Stimulated activated CD4-positive, alpha-beta T cell treated with anti-CD3 and anti-CD28 coated beads, Interleukin-15, amount 100 ng/mL, for 48 hours (primary cell): Measurements from ENCODE around the gene MYO5A.
A peak's percentile ranks its signal among the peaks of the same experiment; 100 is the strongest.

ENCODE experiments used
- DNase-seq, 2 donors: peaks; one replicate each; pipeline ENCODE4 v3.0.0-alpha.2; 2020; ENCODE audit warnings: low read depth in 2 of 2

The MYO5A gene

DNA sequence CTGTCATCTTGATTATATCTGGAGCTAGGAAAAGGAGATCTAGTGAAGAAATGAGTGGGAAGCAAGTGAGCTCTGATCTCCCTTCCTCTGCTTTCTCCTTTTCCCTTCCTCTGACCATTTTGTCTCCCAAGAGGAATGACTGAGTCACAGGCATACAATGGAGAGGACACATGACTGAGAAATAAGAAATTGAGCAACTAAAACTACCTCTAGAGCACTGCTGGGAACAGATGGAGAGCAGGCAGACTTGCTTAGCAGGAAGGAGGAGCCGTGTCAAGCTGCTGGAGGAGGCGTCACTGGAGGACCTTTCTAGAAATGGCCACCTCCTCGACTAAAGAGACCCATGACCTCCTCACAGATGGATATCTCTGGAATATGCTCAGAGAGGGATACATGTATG lies 166.2 kb downstream of the MYO5A start:
- no peak for DNase-seq

DNA sequence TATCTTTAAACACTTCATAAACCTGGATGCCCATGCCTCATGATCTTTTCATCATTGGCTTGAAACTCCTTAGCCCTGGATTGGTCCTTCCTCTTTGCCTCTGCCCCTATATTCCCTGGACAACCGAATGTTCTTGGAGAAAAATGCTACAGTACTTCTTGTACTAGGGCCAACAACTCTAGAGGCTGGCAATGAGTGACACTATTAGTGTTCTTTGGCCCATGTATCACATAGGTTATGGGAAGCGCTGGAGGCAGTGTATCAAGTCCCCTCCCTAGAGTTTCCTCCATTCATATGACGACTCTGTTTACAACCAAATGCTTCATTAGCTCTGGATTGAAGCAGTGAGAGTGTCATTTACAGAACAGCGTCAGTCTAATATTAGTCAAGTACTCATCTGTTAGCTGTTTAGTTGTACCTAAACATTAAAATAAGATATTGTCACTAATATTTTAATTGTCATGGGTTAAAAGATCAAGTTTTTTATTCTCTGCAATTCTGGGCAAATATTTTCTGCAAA lies 166.6 kb downstream of the MYO5A start:
- DNase-seq = no peak

DNA sequence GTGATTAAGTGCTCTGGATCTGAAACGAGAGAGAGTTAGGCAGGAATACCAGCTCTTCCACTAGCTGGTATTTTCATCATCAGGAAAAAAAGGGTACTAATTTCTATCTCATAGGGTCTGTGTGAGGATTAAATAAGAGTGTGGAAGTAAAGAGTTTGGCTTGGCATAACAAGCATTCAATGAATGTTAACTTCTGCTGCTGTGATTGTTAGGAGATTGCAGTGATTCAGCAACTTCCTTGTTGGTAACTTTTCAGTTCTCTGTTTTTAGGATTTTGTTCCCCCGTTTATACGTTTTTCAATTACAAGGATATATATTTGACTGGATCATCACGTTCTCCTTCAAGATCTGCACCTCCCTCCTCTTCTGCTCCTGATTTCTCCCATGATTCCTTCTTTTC lies 167.2 kb downstream of the MYO5A start:
- no peak for DNase-seq

DNA sequence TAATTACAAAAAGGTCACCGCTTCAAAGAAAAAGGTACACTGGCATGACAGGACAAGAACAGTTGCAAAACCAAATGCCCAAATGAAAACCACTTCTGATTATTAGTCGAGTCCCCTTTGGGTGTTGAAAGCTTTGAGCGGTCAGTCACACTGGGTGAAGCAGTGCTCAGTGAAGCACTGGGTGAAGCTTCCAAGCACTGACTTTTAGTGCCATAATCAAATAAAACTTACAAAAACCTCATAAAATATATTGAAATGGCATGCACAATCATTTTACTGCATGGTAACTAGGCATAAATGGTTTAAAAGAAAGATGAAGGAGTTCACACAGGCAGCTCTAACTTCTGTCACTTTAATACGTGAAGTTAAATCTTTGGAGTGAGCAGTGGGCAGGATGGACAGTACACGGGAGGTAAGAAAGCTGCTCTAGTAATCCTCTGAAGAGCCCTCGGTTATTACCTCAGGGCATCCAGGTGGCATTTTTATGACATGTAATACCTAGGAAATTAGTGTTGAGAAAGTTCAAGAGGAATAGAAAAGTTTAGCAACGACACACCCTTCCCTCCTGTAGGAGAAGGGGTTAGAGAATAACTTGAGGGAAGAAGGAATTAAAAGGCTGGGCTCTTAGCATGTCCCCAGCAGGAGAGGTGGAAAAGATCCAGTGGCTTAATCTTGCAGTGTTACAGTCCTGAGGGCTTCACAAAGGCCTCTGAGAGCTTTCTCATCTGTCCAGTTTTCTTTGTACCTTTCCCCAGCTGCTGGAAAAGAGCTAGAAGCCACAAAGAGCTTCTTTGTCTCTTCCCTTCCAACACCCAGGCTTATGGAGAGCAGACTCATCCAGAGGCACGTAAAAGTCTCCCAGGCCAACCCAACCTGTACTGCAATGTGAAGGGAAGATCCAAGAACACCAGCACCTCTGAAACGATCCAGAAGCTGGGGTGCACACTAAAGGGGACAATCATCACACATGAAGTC lies 168.2 kb downstream of the MYO5A start:
- no peak for DNase-seq

GRCh38 chr15:52359722-52360121 lies 169.0 kb downstream of the MYO5A start:
- no peak for DNase-seq

- no peak for DNase-seq
These were observed 170.7 kb downstream of the MYO5A start for GRCh38 chr15:52357949-52358348.

- DNase-seq = no peak
These were observed 176.6 kb downstream of the MYO5A start for GRCh38 chr15:52352086-52352485.

DNA sequence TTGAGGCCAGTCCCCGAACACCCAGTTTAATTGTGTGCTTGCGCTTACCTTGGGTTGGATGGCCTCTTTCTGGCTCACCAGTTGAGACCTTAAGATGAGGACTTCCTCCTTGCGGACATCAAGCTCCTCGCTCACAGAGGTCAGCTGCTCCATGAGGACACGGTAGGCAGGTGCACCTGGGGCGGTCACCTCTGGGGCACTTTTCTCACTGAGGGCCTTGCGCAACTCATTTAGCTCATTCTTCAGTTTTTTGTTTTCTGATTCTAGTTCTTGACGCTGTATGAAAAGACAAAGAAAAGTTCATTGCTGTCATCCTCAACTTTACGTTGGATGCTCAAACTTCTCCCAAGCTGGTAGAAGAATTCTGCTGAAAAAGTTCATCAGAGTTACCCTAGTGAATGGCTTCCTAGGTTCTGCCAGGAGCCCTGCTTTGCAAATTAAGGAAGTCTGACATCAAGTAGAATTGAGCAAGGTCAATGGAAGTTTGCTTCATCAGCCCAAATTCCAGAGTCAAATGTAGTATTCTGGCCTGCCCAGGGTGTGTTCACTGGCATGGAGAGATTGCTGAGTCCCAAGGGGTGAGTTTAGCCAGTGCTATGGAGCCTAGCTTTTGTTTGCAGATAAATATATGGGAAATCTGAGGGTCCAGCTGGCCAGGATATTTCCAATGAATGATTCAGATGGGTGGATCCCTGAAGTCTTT lies 177.3 kb downstream of the MYO5A start:
- no peak for DNase-seq

- DNase-seq = no peak
These were observed 178.3 kb downstream of the MYO5A start for GRCh38 chr15:52350423-52350822.

- DNase-seq = no peak
These were observed 179.5 kb downstream of the MYO5A start for GRCh38 chr15:52349052-52349700.

DNA sequence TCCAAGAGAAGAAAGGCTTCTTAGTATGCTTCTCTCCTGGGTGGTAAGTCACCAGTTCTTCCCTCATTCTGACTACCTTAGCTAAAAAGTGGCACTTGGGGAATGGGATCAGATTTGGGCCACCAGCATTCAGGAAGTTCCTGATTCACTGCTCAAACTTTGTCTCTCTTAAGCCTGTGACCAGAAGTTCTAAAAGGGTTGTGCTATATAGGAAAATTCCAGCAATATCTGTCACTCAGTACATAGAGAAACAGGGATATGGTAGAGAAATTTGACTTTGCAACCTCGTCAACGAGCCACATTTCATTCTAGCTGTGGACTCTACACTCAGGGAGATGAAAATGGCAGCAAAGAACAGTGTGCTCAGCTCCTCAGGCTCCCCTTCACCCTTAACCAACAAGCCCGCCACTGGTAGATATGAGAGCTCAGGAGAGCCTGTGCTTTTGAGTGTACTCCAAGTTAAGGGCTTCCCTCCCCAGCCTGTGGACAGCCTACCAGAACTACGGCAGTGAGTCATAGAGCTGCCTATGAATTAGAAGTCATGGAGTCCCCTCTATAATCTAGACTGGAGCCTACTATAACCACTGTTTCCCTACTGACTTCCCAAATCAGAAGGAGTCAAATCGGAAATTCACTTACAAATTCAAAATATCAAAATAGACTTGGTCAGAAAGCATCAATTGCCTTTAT lies 180.5 kb downstream of the MYO5A start:
- DNase-seq = no peak

DNA sequence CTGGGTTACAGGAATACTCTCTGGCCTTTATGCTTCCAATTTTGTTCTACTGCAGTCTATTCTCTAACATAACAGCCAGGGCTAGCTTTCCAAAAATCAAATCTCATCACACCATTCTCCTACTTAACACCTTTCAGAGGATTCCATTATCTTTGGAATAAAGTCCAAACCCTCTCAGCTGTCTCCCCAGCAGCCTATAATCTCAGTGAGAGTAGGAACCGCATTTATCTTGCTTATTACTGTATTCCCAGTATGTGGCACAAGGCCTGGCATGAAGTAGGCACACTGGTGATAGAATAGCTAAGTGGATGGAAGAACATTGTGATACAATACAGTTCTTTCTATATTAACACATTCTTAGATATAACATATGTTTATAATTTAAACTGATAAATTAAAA lies 184.1 kb downstream of the MYO5A start:
- DNase-seq = no peak

GRCh38 chr15:52343831-52344230 lies 184.8 kb downstream of the MYO5A start:
- no peak for DNase-seq

GRCh38 chr15:52340093-52340492 lies 188.6 kb downstream of the MYO5A start:
- no peak for DNase-seq

GRCh38 chr15:52338891-52339290 lies 189.8 kb downstream of the MYO5A start:
- no peak for DNase-seq

DNA sequence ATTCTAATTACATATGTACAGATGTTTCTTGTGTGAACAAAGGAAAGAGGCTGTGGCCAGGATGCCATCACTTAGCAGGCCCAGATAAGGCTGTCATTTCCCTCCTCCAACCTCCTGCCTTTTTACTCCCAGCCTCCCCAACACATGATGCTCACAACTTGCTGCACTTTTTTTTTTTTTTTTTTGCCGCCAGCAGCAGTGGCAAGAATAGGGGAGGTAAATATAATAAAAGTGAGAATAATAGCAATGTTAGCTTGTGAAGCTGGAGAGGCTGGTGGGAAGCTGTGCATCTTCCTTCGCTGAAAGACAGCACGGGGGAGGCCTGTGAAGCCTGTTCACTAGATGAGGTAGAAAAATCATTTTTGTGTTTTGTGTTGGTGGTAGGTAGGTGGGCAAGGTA lies 190.6 kb downstream of the MYO5A start:
- no peak for DNase-seq

DNA sequence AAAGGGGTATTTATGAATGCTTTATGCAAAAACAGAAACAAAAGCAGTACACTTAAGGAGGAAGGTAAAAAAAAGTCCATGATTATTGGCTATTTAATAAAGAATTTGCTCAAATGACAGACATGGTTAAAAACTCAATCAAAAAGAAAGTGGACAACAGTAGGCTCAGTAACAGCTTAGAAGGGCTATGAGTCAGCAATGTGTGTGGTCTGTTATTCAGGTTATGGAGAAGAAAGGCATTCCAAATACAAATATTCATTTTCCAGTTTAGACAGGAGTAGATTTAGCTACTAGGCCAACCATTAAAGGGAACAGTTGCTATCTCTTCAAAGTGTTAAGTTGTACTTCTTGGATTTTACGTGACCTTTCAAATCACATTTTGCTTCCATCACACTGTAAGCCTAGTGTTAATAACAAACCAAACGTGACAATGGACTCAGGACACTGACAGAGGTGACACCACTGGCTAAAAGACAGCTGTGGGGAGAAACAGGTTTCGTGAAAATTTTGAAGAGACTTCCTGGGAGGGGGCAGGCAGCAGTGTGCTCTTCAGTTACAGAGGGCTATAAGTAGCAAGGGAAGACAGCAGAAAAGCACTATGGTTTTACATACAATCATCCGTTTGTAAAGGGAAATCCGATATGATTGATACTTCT lies 191.4 kb downstream of the MYO5A start:
- DNase-seq = no peak

- no peak for DNase-seq
These were observed 192.2 kb downstream of the MYO5A start for GRCh38 chr15:52336529-52336928.

GRCh38 chr15:52334491-52335160 lies 194.1 kb downstream of the MYO5A start:
- DNase-seq = no peak

GRCh38 chr15:52331490-52332240 lies 197.0 kb downstream of the MYO5A start:
- DNase-seq = peak; percentile 38 to 46
